ENCODE results near the gene RAB33B.

DNA sequence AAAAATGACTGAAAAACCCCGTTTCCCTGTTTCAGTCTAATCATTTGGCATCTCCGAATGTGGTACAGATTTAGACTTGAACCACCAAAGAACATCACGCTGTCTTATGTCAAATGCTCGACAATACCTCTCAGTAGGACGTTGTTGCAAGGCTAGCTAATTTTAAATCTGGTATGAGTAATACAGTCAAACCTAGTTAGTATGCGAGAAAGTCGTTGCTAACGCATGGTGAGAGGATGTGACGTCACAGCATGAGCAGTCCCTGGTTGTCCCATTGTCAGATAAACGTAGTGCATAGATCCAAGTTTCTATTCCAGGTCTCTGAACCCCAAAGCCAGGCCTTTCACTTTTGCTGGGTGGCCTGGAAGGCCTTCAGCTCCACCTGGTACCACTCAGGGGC, 57.4 kb downstream of the RAB33B start:
- TF ChIP-seq NRF1 (IDR thresholded peaks at IDR 0.05; ENCODE audit: low read depth, low read length) (no peak), SIRT6 (IDR thresholded peaks at IDR 0.05; ENCODE audit: low read length) (no peak), MAFK (IDR thresholded peaks at IDR 0.05; ENCODE audit: low read depth, low read length) (no peak), BCL11A (IDR thresholded peaks at IDR 0.05; ENCODE audit: low read depth in 2 of 2, low read length in 2 of 2) (no peak), HDAC6 (IDR thresholded peaks at IDR 0.05; ENCODE audit: low read depth, low read length) (no peak), ATF2 (IDR thresholded peaks at IDR 0.05; ENCODE audit: low read length) (no peak), EP300 (IDR thresholded peaks at IDR 0.05; ENCODE audit: borderline replicate concordance in 1 of 2, low read depth in 2 of 2, low read length in 2 of 2) (no peak), SP2 (IDR thresholded peaks at IDR 0.05; ENCODE audit: low read length) (no peak), EZH2 (IDR thresholded peaks at IDR 0.05; ENCODE audit: low read depth, low read length, severe bottlenecking) (no peak)
- TF ChIP-seq, protein P1, sequence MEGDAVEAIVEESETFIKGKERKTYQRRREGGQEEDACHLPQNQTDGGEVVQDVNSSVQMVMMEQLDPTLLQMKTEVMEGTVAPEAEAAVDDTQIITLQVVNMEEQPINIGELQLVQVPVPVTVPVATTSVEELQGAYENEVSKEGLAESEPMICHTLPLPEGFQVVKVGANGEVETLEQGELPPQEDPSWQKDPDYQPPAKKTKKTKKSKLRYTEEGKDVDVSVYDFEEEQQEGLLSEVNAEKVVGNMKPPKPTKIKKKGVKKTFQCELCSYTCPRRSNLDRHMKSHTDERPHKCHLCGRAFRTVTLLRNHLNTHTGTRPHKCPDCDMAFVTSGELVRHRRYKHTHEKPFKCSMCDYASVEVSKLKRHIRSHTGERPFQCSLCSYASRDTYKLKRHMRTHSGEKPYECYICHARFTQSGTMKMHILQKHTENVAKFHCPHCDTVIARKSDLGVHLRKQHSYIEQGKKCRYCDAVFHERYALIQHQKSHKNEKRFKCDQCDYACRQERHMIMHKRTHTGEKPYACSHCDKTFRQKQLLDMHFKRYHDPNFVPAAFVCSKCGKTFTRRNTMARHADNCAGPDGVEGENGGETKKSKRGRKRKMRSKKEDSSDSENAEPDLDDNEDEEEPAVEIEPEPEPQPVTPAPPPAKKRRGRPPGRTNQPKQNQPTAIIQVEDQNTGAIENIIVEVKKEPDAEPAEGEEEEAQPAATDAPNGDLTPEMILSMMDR (IDR thresholded peaks at IDR 0.05; ENCODE audit: control extremely low read depth in 1 of 3, insufficient read depth in 1 of 3, low read depth in 1 of 3, low read length in 3 of 3): no peak
